RCC 7860 (cell line): ENCODE results near the gene KPNA2.
"Not testable (repeated sequence)": the region's sequence is repeated elsewhere in the genome, so short reads cannot be mapped to it uniquely, and the experiment has no call there.

Source experiments
- DNase-seq: peaks from one replicate; pipeline ENCODE4 v3.0.0-alpha.2; 2015; ENCODE audit warnings: low spot score
- FAIRE-seq: peaks from 2 replicates; lab custom pipeline; 2012; peaks lifted over from hg19 to GRCh38; lab: Jason Lieb, UNC

KPNA2 gene

GRCh38 chr17:68035523-68036303 lies at the start of gene KPNA2:
KPNA2 (plus strand) TSS chr17:68035735; CDS start chr17:68037133, 1,398 bp downstream.
- FAIRE-seq (peak; percentile 85), DNase-seq (peak; percentile 95)

DNA sequence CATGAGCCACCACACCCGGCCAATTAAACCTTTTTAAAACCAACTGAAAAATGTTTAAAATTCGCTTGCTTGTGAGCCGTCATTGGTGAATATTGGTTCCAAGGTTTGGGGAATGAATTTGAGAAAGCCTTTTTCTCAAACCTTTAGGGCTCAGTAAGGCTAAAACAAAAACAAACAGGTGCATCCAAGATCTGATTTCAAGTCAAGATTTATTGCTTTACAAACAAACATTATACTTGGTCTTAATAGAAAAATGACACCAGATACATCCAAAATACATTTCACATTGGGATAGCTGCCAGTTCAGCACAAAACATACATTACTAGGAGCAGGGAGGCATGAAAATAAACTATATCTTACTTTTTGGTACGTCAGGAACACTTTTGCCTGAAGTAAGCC lies 44.6 kb upstream of the KPNA2 start:
- FAIRE-seq (no peak), DNase-seq (no peak)

- DNase-seq (no peak), FAIRE-seq (no peak)
Measured at GRCh38 chr17:67992548-67993152, 42.9 kb upstream of the KPNA2 start.

DNA sequence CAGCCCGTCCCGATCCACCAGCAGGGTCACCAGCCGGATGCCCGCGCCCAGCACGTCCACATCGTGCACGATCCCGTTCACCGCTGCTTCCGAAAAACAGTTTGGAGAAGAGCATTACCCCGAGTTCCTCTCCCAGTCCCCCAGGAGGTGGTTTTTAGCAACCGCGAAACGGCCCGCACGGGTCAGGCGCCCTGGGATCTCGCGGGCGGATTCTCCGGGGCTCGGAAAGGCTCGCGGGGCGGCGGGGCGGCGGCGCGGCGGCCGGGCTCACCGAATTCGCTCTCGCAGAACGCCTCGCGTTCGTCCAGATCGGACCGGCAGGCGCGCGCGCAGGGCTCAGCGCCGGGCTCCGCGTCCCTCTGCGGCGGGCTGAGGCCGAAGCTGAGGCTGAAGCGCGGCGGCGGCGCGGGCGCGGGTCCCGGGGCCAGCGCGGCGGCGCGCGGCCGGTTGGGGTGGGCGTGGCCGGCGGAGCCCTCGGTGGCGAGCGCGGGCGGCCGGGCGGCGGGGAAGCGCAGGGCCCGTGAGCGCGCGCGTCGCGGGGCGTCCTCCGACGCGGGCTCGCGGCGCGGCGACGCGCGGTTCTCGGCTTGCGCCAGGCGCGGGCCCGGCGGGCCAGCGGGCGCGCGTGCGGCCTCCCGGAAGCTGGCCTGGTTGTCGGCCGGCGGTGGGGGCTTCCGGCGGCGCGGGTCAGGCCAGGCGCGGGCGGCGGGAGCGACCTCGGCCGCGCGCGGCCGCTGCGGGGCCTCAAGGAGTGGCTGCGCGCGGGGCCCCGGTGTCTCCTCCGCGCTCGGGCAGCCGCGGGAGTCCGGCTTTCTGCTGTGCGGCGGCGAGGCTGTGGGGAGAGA lies 42.2 kb upstream of the KPNA2 start:
- FAIRE-seq (no peak), DNase-seq (peak; percentile 66)

DNA sequence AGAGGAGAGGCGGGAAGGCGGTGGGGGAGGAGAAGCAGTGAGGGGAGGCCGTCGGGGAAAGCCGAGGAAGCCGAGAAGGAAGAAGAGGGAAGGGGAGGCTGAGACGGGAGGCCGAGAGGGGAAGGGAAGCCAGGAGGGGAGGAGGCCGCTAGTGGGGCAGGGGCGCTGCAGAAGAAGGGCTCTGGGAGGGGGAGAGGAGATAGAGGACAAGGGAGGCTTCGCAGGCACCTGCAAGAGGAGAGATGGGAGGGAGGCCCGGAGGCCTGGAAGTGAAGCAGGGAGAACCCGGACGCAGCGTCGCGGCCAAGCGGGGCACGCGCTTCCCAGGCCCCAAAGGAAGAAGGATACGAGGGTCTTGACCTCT lies 41.6 kb upstream of the KPNA2 start:
- DNase-seq: no peak
- FAIRE-seq: no peak

DNA sequence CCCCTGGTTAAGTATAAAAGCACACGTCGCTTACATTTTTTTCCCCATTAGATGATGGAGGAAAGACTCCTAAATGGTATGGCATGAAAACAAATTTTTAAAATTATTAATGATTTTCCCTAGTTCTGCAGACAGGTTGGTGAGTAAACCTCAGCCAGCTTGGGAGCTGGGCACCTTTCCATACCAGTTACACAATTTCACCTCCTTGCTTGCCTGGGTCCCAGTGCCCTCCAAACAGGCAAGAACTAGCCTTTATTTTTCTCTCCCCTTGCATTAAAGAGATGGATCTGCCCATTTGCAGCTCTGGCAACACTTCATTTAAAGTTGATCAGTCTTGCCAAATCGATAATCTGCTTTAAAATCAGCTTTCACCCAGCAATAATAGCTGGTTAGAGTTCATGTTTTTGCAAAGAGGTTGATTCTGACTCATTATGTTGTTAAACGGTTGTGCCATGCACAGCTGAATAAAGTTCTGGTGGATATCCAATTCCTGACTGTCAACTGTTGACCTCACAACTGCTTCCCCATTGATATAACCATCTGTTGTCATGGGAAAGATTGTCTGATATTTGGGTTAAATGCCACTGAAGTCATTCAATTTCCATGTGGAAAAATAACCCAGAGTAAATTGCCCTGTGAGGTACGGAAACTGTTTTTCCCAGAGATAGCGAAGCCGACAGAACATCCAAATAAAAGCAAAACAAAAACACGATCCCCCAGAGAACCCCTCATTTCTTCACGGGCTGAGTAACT lies 40.5 kb upstream of the KPNA2 start:
- DNase-seq: peak; percentile 30

DNA sequence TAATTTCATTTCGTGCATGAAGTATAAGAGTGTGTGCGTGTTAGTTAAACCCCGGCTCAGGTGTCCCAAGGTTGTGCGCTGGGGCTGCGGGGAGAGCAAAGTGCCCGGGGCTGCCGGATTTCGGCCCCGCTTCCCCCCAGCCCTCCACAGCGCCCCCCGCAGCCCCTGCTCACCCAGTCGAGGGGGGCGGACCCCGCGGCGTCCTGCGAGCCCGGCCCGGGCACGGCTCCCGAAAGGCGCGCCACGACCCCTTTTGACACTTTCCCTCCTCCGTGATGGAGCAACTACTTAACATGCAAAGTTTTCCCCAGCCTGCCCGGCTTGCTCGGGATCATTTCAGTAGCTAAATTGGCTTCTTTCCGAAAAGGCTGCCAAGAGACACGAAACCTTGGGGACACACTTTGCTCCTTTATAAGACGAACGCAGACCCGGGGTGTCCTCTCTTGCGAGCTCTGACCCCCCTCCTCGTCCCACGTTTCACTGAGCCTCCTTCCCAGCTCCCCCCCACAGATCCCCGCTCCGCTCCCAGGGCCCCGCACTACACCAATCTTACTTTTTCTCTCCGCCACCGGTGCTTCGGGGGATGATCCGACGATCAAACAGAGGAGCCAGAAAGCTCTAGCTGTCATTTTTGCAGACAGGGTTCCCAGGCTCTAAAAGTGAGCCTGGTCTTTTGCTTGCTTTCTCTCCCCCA lies 39.8 kb upstream of the KPNA2 start:
- no peak for DNase-seq
- FAIRE-seq: no peak

More for the DNA sequence above, 40.5 kb upstream of the KPNA2 start:
- no peak for FAIRE-seq

- DNase-seq, FAIRE-seq: not testable (repeated sequence)
Measured at GRCh38 chr17:67996301-67997171, 39.0 kb upstream of the KPNA2 start, which contains the start of gene C17orf58. C17orf58 (minus strand) TSS chr17:67996469; CDS start chr17:67996198, 271 bp downstream.

GRCh38 chr17:67998466-67998865 lies 37.1 kb upstream of the KPNA2 start:
- DNase-seq (no peak), FAIRE-seq (no peak)

- FAIRE-seq (no peak), DNase-seq (no peak)
Measured at GRCh38 chr17:67999291-67999911, 36.1 kb upstream of the KPNA2 start.

DNA sequence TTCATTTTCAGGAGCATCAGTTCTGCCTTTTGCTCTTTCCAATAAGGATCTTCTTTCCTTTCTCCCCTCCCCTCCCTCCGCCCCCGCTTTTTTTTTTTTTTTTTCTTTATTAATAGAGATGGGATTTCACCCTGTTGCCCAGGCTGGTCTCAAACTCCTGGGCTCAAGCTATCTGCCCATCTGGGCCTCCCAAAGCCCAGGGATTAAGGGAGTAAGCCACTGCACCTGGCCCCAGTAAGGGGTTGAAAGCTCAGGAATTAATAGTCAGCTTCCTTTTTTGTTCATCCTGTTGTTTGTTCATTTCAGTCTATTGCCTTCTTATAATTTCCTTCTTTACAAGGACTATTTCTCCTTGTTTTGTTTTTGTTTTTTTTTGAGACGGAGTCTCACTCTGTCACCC lies 31.3 kb upstream of the KPNA2 start:
- no peak for FAIRE-seq

GRCh38 chr17:68006797-68007196 lies 28.7 kb upstream of the KPNA2 start:
- FAIRE-seq (no peak), DNase-seq (no peak)

More for the DNA sequence above, 31.3 kb upstream of the KPNA2 start:
- DNase-seq: no peak

DNA sequence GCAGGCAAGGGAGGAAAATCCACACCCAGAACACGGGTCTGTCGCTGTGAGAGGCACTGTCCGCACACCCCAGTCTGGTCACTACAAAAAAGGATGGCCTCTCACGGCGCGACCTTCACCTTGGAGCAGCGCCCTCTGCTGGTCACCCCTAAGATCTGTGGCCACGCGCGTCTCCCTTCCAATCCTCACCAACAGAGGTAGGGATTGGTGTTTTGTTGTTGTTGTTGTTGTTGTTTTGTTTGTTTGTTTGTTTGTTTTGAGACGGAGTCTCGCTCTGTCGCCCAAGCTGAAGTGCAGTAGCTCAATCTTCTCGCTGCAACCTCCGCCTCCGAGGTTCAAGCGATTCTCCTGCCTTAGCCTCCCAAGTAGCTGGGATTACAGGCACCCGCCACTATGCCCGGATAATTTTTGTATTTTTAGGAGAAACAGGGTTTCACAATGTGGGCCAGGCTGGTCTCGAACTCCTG lies 24.3 kb upstream of the KPNA2 start:
- FAIRE-seq (no peak), DNase-seq (no peak)

DNA sequence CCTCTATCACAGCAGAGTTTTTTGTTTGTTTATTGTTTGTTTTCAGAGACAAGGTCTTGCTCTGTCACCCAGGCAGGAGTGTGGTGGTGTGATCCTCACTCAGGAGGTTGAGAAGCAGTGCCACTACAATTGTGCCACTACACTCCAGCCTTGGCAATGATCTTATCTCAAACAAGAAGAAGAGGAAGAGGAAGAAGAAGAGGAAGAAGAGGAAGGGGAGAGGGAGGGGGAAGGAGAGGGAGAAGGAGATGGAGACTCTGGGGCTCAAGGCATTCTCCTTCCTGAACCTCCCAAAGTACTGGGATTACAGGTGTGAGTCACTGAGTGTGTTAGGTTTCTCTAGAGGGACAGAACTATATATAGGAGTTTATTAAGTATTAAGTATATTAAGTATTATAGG lies 22.1 kb upstream of the KPNA2 start:
- FAIRE-seq: no peak
- no peak for DNase-seq

DNA sequence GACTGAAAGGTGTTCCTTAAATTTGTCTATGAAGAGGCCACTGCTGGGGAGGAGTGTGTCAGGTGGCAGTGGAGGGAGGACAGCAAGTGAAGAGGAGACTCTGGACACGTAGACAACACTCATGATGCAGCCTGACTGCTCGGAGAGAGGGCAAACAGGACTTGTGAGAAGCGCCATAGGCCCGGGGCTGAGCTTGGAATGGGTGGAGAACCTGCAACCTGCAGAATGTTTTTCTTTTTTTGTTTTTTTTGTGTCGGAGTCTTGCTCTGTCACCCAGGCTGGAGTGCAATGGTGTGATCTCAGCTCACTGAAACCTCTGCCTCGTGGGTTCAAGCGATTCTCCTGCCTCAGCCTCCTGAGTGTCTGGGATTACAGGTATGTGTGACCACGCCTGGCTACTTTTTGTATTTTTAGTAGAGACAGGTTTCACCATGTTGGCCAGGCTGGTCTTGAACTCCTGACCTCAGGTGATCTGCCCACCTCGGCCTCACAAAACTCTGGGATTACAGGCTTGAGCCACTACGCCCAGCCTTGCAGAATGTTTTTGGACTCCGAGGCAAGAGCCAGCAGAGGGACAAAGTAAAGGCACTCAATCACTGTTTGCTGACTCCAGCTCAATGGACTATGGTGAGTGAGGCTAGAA lies 20.3 kb upstream of the KPNA2 start:
- FAIRE-seq (no peak), DNase-seq (no peak)

- FAIRE-seq (no peak), DNase-seq (no peak)
Measured at GRCh38 chr17:68016838-68017237, 18.7 kb upstream of the KPNA2 start.

GRCh38 chr17:68018493-68018892 lies 17.0 kb upstream of the KPNA2 start:
- not testable (repeated sequence) for DNase-seq, FAIRE-seq

DNA sequence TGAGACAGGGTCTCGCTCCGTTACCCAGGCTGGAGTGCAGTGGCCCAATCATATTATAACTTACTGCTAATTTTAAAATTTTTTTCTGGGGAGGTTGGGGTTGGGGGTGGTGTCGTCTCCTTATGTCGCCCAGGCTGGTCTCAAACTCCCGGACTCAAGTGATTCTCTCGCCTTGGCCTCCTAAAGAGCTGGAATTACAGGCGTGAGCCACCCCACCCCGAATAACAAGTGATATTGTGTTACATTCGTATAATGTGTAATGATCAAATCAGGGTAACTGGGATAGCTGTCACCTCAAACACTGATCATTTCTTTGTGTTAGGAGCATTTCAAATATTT lies 16.2 kb upstream of the KPNA2 start:
- FAIRE-seq: no peak
- no peak for DNase-seq
